NOMO-1 treated with dmso at 0.1 percent for 144 hours (cell line): ENCODE measurements around the gene ZDHHC7.
A peak's percentile ranks its signal among the peaks of the same experiment; 100 is the strongest.
"Not testable (repeated sequence)": the region's sequence is repeated elsewhere in the genome, so short reads cannot be mapped to it uniquely, and the experiment has no call there.

Experiments
- DNase-seq: peaks from one replicate; lab custom pipeline; 2025; ENCODE audit not compliant: unreplicated experiment; lab: John Stamatoyannopoulos, UW

ZDHHC7 gene

GRCh38 chr16:85045077-85045476, 33.7 kb upstream of the ZDHHC7 start:
- no peak for DNase-seq

- DNase-seq = no peak
Observed at GRCh38 chr16:85042606-85043005, 31.3 kb upstream of the ZDHHC7 start.

GRCh38 chr16:85042167-85042526, 30.8 kb upstream of the ZDHHC7 start:
- DNase-seq = no peak

GRCh38 chr16:85041219-85042166, 30.2 kb upstream of the ZDHHC7 start:
- no peak for DNase-seq

- DNase-seq = no peak
Observed at GRCh38 chr16:85040685-85041084, 29.4 kb upstream of the ZDHHC7 start.

- no peak for DNase-seq
Observed at GRCh38 chr16:85037721-85038120, 26.4 kb upstream of the ZDHHC7 start.

- DNase-seq = no peak
Observed at GRCh38 chr16:85037050-85037410, 25.7 kb upstream of the ZDHHC7 start.

GRCh38 chr16:85036236-85037049, 25.1 kb upstream of the ZDHHC7 start:
- DNase-seq = no peak

GRCh38 chr16:85034591-85035433, 23.5 kb upstream of the ZDHHC7 start:
- DNase-seq = no peak

- no peak for DNase-seq
Observed at GRCh38 chr16:85033171-85033570, 21.8 kb upstream of the ZDHHC7 start.

- not testable (repeated sequence) for DNase-seq
Observed at GRCh38 chr16:85032187-85032586, 20.9 kb upstream of the ZDHHC7 start.

GRCh38 chr16:85031451-85031850, 20.1 kb upstream of the ZDHHC7 start:
- no peak for DNase-seq

GRCh38 chr16:85029981-85030401, 18.7 kb upstream of the ZDHHC7 start:
- DNase-seq = peak; percentile 35

- peak; percentile 41 for DNase-seq
Observed at GRCh38 chr16:85029408-85029784, 18.1 kb upstream of the ZDHHC7 start.

GRCh38 chr16:85028685-85029407, 17.5 kb upstream of the ZDHHC7 start:
- DNase-seq = no peak

GRCh38 chr16:85027958-85028684, 16.8 kb upstream of the ZDHHC7 start:
- no peak for DNase-seq

- DNase-seq = peak; percentile 83
Observed at GRCh38 chr16:85027349-85027957, 16.1 kb upstream of the ZDHHC7 start, which contains the start of gene KIAA0513. KIAA0513 (plus strand) TSS chr16:85027795; CDS start chr16:85067072, 39,277 bp downstream.

GRCh38 chr16:85026703-85027102, 15.4 kb upstream of the ZDHHC7 start:
- DNase-seq = no peak
